Activated CD4-positive, alpha-beta memory T cell treated with anti-CD3 and anti-CD28 coated beads, Interleukin-2, amount 10 ng/mL, durations not matched to agents 7 days and 5 days (primary cell): ENCODE measurements around the gene ABCC12. TPM values are rescaled to one million over a fixed set of nuclear protein-coding genes. Genes with fewer than 3 reads are reported as not detected.

Source experiments
- total RNA-seq, 2 experiments: library from RNA; stranded (reverse); gene quantifications; one replicate each; pipeline ENCODE4 v1.2.3, GENCODE V29; 2021

ABCC12 gene
- total RNA-seq, 2 experiments from 2014 or later = not detected

Other genes with a start within 250 kb of the ABCC12 start
- 10 to 100 TPM; 50.4 to 52.1 TPM for gene LONP2, start 88.3 kb upstream of the ABCC12 start, total RNA-seq
- under 1 TPM in 1 of 2 experiments, not detected in 1; 0.23 TPM for gene ABCC11, start 91.5 kb upstream of the ABCC12 start, total RNA-seq
- gene SIAH1, start 229.4 kb upstream of the ABCC12 start, total RNA-seq = 10 to 100 TPM; 16.1 to 16.5 TPM